Thyroid gland (tissue), 4 donors: Measurements from ENCODE around the gene CAP1. TPM values are rescaled to one million over a fixed set of nuclear protein-coding genes. Genes with fewer than 3 reads are reported as not detected.

Experiments
- DNase-seq, 2 donors: peaks; one replicate each; pipeline ENCODE4 v3.0.0-alpha.2; 2019
- H3K27ac ChIP-seq, 3 donors: fragments of 200-600 bp; sonication (generic); 1 replicate in 2 of 3; 2 replicates in 1 of 3; pipeline ENCODE4 v1.5.1; 2016 to 2019; ENCODE audit warnings: mild to moderate bottlenecking in 1 of 3, moderate library complexity in 1 of 3
- H3K27me3 ChIP-seq: fragments of 200-600 bp; sonication (generic); one replicate; pipeline ENCODE4 v1.5.1; 2019
- H3K36me3 ChIP-seq, 2 donors: fragments of 200-600 bp; sonication (generic); one replicate each; pipeline ENCODE4 v1.5.1; 2016 to 2019
- H3K4me1 ChIP-seq, 2 donors: fragments of 200-600 bp; sonication (generic); one replicate each; pipeline ENCODE4 v1.5.1; 2017 to 2019
- H3K4me3 ChIP-seq, 3 donors: fragments of 200-600 bp; sonication (generic); replicated peaks in 1 of 3; 1 replicate in 2 of 3; 2 replicates in 1 of 3; pipeline ENCODE4 v1.5.1; 2016; ENCODE audit warnings: mild to moderate bottlenecking in 1 of 3
- H3K9me3 ChIP-seq: fragments of 200-600 bp; sonication (generic); one replicate; pipeline ENCODE4 v1.5.1; 2017
- CTCF ChIP-seq, 6 experiments: fragments of 200-600 bp in 3 of 6; fragments of 450-650 bp in 3 of 6; sonication (generic) in 3 of 6; IDR thresholded peaks; one replicate each; pipeline ENCODE4 v1.5.1; 2016 to 2019; ENCODE audit warnings: antibody characterized with exemption in 6 of 6, mild to moderate bottlenecking in 2 of 6, inconsistent platforms in 1 of 6, moderate library complexity in 1 of 6
- POLR2A ChIP-seq, 2 donors: fragments of 450-650 bp; IDR thresholded peaks; one replicate each; pipeline ENCODE4 v1.6.1; 2017; ENCODE audit warnings: antibody characterized with exemption in 2 of 2, mild to moderate bottlenecking in 2 of 2, moderate library complexity in 1 of 2
- WGBS, 2 donors: methylation state at CpG; one replicate each; pipeline ENCODE4 v1.1.5; 2017; 5-methylcytosine and 5-hydroxymethylcytosine counted together
- intact Hi-C: fragments of 100-400 bp; cut with DNase I; formaldehyde crosslinking; loops from one replicate; pipeline ENCODE4 v1.15.1; 2023
- total RNA-seq, 4 donors: library from RNA; depleted of rRNA; stranded (reverse); fragments of >200 nt; gene quantifications; one replicate each; pipeline ENCODE4 v1.2.3, GENCODE V29; 2016

CAP1 gene
- total RNA-seq, 4 donors from 2014 or later: 204 to 247 (median 227) TPM

GRCh38 chr1:40023379-40023944 is 17.1 kb upstream of the CAP1 start:
- H3K4me3 ChIP-seq: no peak overlapping the region
- no peaks in the 10 kb centered on the region for H3K9me3 ChIP-seq
- H3K27me3 ChIP-seq: no peaks in the 10 kb centered on the region
- TF ChIP-seq CTCF (IDR thresholded peaks at IDR 0.05) (no peak), POLR2A (IDR thresholded peaks at IDR 0.05) (no peak)
- no peak overlapping the region for H3K27ac ChIP-seq
- intact Hi-C loops: no loop called here
- H3K36me3 ChIP-seq: no peaks in the 10 kb centered on the region
- no peak for DNase-seq
- 75 to 80% methylated on average over 4 of the region's 4 CpGs for WGBS, 2 donors
- no peaks in the 10 kb centered on the region for H3K4me1 ChIP-seq

GRCh38 chr1:40024671-40025070 is 15.9 kb upstream of the CAP1 start:
- Histone ChIP-seq H3K9me3 (no peaks in the 10 kb centered on the region), H3K36me3 (no peaks in the 10 kb centered on the region), H3K27ac (no peak overlapping the region), H3K4me3 (no peak overlapping the region), H3K4me1 (no peaks in the 10 kb centered on the region), H3K27me3 (no peaks in the 10 kb centered on the region)
- DNase-seq: no peak
- 79% methylated on average over 2 of the region's 2 CpGs for WGBS, 2 donors
- intact Hi-C loops: no loop called here
- TF ChIP-seq CTCF (IDR thresholded peaks at IDR 0.05): no peak
- no peak for TF ChIP-seq POLR2A (IDR thresholded peaks at IDR 0.05)

GRCh38 chr1:40027647-40028046 is 12.9 kb upstream of the CAP1 start:
- TF ChIP-seq POLR2A (IDR thresholded peaks at IDR 0.05): no peak
- no peak for TF ChIP-seq CTCF (IDR thresholded peaks at IDR 0.05)
- Histone ChIP-seq H3K27me3 (no peaks in the 10 kb centered on the region), H3K9me3 (no peaks in the 10 kb centered on the region), H3K4me1 (no peaks in the 10 kb centered on the region), H3K27ac (no peak overlapping the region), H3K4me3 (no peak overlapping the region), H3K36me3 (no peaks in the 10 kb centered on the region)
- intact Hi-C loops: no loop called here
- DNase-seq: no peak

- Histone ChIP-seq H3K4me1 (no peaks in the 10 kb centered on the region), H3K27me3 (no peaks in the 10 kb centered on the region), H3K9me3 (no peaks in the 10 kb centered on the region), H3K27ac (no peak overlapping the region), H3K4me3 (no peak overlapping the region), H3K36me3 (no peaks in the 10 kb centered on the region)
- TF ChIP-seq POLR2A (IDR thresholded peaks at IDR 0.05) (no peak), CTCF (IDR thresholded peaks at IDR 0.05) (no peak)
- intact Hi-C loops: no loop called here
- 84 to 89% methylated on average over 3 of the region's 3 CpGs for WGBS, 2 donors
- no peak for DNase-seq
Measured at GRCh38 chr1:40029608-40030007, 10.9 kb upstream of the CAP1 start.

GRCh38 chr1:40030528-40031135 is 9.9 kb upstream of the CAP1 start:
- H3K36me3 ChIP-seq: no peaks in the 10 kb centered on the region
- WGBS, 2 donors: 53 to 54% methylated on average over 3 of the region's 3 CpGs
- H3K4me1 ChIP-seq: no peaks in the 10 kb centered on the region
- intact Hi-C loops: no loop called here
- no peak overlapping the region for H3K27ac ChIP-seq
- TF ChIP-seq CTCF (IDR thresholded peaks at IDR 0.05): no peak
- TF ChIP-seq POLR2A (IDR thresholded peaks at IDR 0.05): no peak
- H3K27me3 ChIP-seq: no peaks in the 10 kb centered on the region
- no peaks in the 10 kb centered on the region for H3K9me3 ChIP-seq
- no peak overlapping the region for H3K4me3 ChIP-seq
- no peak for DNase-seq
